Esophagus squamous epithelium (tissue), 5 donors: ENCODE results near the gene LRIG2. TPM values are rescaled to one million over a fixed set of nuclear protein-coding genes. Genes with fewer than 3 reads are reported as not detected.

Experiments used
- DNase-seq: peaks from one replicate; lab custom pipeline; 2025; lab: John Stamatoyannopoulos, UW
- H3K27ac ChIP-seq, 4 donors: fragments of 200-600 bp; sonication (generic); one replicate each; pipeline ENCODE4 v1.5.1; 2016 to 2019; ENCODE audit warnings: mild to moderate bottlenecking in 1 of 4
- H3K27me3 ChIP-seq, 4 donors: fragments of 200-600 bp; sonication (generic); 1 replicate in 3 of 4; 2 replicates in 1 of 4; pipeline versions ENCODE4 v1.5.1 to v1.6.0; 2017 to 2021; ENCODE audit warnings: antibody characterized with exemption in 1 of 4
- H3K36me3 ChIP-seq, 3 donors: fragments of 200-600 bp; sonication (generic); one replicate each; pipeline ENCODE4 v1.5.1; 2016 to 2019
- H3K4me1 ChIP-seq, 3 donors: fragments of 200-600 bp; sonication (generic); one replicate each; pipeline ENCODE4 v1.5.1; 2017 to 2019
- H3K4me3 ChIP-seq, 4 donors: fragments of 200-600 bp; sonication (generic); 1 replicate in 3 of 4; 2 replicates in 1 of 4; pipeline ENCODE4 v1.5.1; 2016 to 2019; ENCODE audit warnings: mild to moderate bottlenecking in 2 of 4, moderate library complexity in 1 of 4
- H3K9me3 ChIP-seq, 3 donors: fragments of 200-600 bp; sonication (generic); one replicate each; pipeline ENCODE4 v1.5.1; 2016 to 2019
- CTCF ChIP-seq, 6 experiments: fragments of 450-650 bp in 4 of 6; fragments of 200-600 bp in 2 of 6; sonication (generic) in 2 of 6; IDR thresholded peaks; one replicate each; pipeline ENCODE4 v1.5.1; 2016 to 2019; ENCODE audit warnings: antibody characterized with exemption in 6 of 6, mild to moderate bottlenecking in 4 of 6, moderate library complexity in 4 of 6
- POLR2A ChIP-seq, 4 donors: fragments of 450-650 bp; IDR thresholded peaks; one replicate each; pipeline ENCODE4 v1.6.1; 2017; ENCODE audit warnings: antibody characterized with exemption in 4 of 4, mild to moderate bottlenecking in 4 of 4, moderate library complexity in 3 of 4
- WGBS, 2 donors: methylation state at CpG; one replicate each; pipeline ENCODE4 v1.1.5; 2018; 5-methylcytosine and 5-hydroxymethylcytosine counted together
- intact Hi-C: fragments of 100-400 bp; cut with DNase I; formaldehyde crosslinking; loops from one replicate; pipeline ENCODE4 v1.15.0; 2022
- total RNA-seq, 4 donors: library from RNA; depleted of rRNA; stranded (reverse); fragments of >200 nt; gene quantifications; one replicate each; pipeline ENCODE4 v1.1.0, GENCODE V29; 2016
- donor health status: DM: yes; HTN: yes; CAD: no.

The LRIG2 gene
- total RNA-seq, 4 donors from 2014 or later = 8.9 to 18.3 (median 11.6) TPM

DNA sequence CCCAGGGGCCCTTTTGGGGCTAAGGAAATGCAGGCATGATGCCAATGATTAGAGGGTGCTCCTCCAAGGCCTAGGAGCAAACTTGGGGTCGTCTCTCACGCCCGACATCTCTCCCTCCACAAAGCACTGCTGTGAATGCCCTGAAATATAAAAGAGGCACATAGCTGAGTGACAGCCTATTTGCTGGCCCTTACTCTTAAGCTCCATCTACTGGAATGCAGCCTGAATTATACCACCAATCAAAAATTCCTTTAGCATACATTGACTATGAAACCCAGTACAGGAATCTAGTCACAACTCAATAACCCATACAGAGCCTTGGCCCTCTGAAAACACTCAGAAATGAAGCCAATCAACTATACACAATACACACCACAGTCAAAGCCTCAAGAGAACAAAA, 105.5 kb downstream of the LRIG2 start:
- no peaks in the 10 kb centered on the region for H3K9me3 ChIP-seq

More for the DNA sequence above, 105.5 kb downstream of the LRIG2 start:
- no peak for DNase-seq
- Histone ChIP-seq H3K36me3 (no peaks in the 10 kb centered on the region), H3K4me1 (no peaks in the 10 kb centered on the region), H3K27ac (no peak overlapping the region), H3K27me3 (no peaks in the 10 kb centered on the region), H3K4me3 (no peak overlapping the region)
- TF ChIP-seq CTCF (IDR thresholded peaks at IDR 0.05) (no peak), POLR2A (IDR thresholded peaks at IDR 0.05) (no peak)
- 100% methylated on average over 1 of the region's 3 CpGs; no CpG with 5 or more reads in 1 of the 2 donors for WGBS, 2 donors
- intact Hi-C loops = no loop called here

Other genes starting within 250 kb of the LRIG2 start
- 10 to 100 TPM; 19.1 to 80.3 (median 57.9) TPM for gene SLC16A1, start 117.0 kb upstream of the LRIG2 start, total RNA-seq